ENCODE results near the gene TYRO3.
"Not testable (repeated sequence)": the region's sequence is repeated elsewhere in the genome, so short reads cannot be mapped to it uniquely, and the experiment has no call there.

TYRO3 gene

GRCh38 chr15:41577863-41578735 is 19.1 kb downstream of the TYRO3 start:
- no peak overlapping the region for H3K27ac ChIP-seq (ENCODE audit: low read length)
- peaks cover 36% of the 10 kb centered on the region for H3K36me3 ChIP-seq (ENCODE audit: control insufficient read depth, low read depth, low read length)
- H3K4me3 ChIP-seq (ENCODE audit: low read length) = no peak overlapping the region
- no peak overlapping the region for H3K9ac ChIP-seq (ENCODE audit: low read length)
- no peaks in the 10 kb centered on the region for H3K9me3 ChIP-seq (ENCODE audit: control insufficient read depth, low read depth, low read length)
- no peaks in the 10 kb centered on the region for H3K27me3 ChIP-seq (ENCODE audit: control insufficient read depth, insufficient read depth, low read length)
- no peaks in the 10 kb centered on the region for H3K4me1 ChIP-seq (ENCODE audit: control insufficient read depth, low read depth, low read length)

- Histone ChIP-seq H3K36me3 (ENCODE audit: control insufficient read depth, low read depth, low read length) (peaks cover 29% of the 10 kb centered on the region), H3K4me1 (ENCODE audit: control insufficient read depth, low read depth, low read length) (no peaks in the 10 kb centered on the region), H3K9ac (ENCODE audit: low read length) (no peak overlapping the region), H3K9me3 (ENCODE audit: control insufficient read depth, low read depth, low read length) (no peaks in the 10 kb centered on the region), H3K27ac (ENCODE audit: low read length) (no peak overlapping the region), H3K27me3 (ENCODE audit: control insufficient read depth, insufficient read depth, low read length) (no peaks in the 10 kb centered on the region), H3K4me3 (ENCODE audit: low read length) (no peak overlapping the region)
Observed at GRCh38 chr15:41578736-41579383, 19.8 kb downstream of the TYRO3 start.

GRCh38 chr15:41581110-41581509 is 22.1 kb downstream of the TYRO3 start:
- Histone ChIP-seq H3K9ac (ENCODE audit: low read length) (no peak overlapping the region), H3K27me3 (ENCODE audit: control insufficient read depth, insufficient read depth, low read length) (peaks cover 7% of the 10 kb centered on the region), H3K4me1 (ENCODE audit: control insufficient read depth, low read depth, low read length) (peaks cover 2% of the 10 kb centered on the region), H3K4me3 (ENCODE audit: low read length) (no peak overlapping the region), H3K36me3 (ENCODE audit: control insufficient read depth, low read depth, low read length) (peaks cover 13% of the 10 kb centered on the region), H3K9me3 (ENCODE audit: control insufficient read depth, low read depth, low read length) (no peaks in the 10 kb centered on the region), H3K27ac (ENCODE audit: low read length) (no peak overlapping the region)

- Histone ChIP-seq H3K4me3 (ENCODE audit: low read length) (no peak overlapping the region), H3K27me3 (ENCODE audit: control insufficient read depth, insufficient read depth, low read length) (peaks cover 9% of the 10 kb centered on the region), H3K4me1 (ENCODE audit: control insufficient read depth, low read depth, low read length) (peaks cover 2% of the 10 kb centered on the region), H3K27ac (ENCODE audit: low read length) (no peak overlapping the region), H3K36me3 (ENCODE audit: control insufficient read depth, low read depth, low read length) (no peaks in the 10 kb centered on the region), H3K9me3 (ENCODE audit: control insufficient read depth, low read depth, low read length) (no peaks in the 10 kb centered on the region), H3K9ac (ENCODE audit: low read length) (no peak overlapping the region)
Observed at GRCh38 chr15:41583795-41584194, 24.8 kb downstream of the TYRO3 start.

GRCh38 chr15:41584636-41585126 is 25.7 kb downstream of the TYRO3 start:
- no peaks in the 10 kb centered on the region for H3K36me3 ChIP-seq (ENCODE audit: control insufficient read depth, low read depth, low read length)
- H3K4me1 ChIP-seq (ENCODE audit: control insufficient read depth, low read depth, low read length) = peaks cover 2% of the 10 kb centered on the region
- no peaks in the 10 kb centered on the region for H3K9me3 ChIP-seq (ENCODE audit: control insufficient read depth, low read depth, low read length)
- H3K27ac ChIP-seq (ENCODE audit: low read length) = no peak overlapping the region
- H3K9ac ChIP-seq (ENCODE audit: low read length) = peak overlapping the region; percentile 63
- H3K4me3 ChIP-seq (ENCODE audit: low read length) = peak overlapping the region; percentile 59
- peaks cover 9% of the 10 kb centered on the region for H3K27me3 ChIP-seq (ENCODE audit: control insufficient read depth, insufficient read depth, low read length)

- Histone ChIP-seq H3K4me3 (ENCODE audit: low read length) (peak overlapping the region; percentile 59), H3K9me3 (ENCODE audit: control insufficient read depth, low read depth, low read length) (no peaks in the 10 kb centered on the region), H3K4me1 (ENCODE audit: control insufficient read depth, low read depth, low read length) (peaks cover 2% of the 10 kb centered on the region), H3K27me3 (ENCODE audit: control insufficient read depth, insufficient read depth, low read length) (peaks cover 9% of the 10 kb centered on the region), H3K36me3 (ENCODE audit: control insufficient read depth, low read depth, low read length) (no peaks in the 10 kb centered on the region), H3K27ac (ENCODE audit: low read length) (no peak overlapping the region), H3K9ac (ENCODE audit: low read length) (peak overlapping the region; percentile 63)
Observed at GRCh38 chr15:41585127-41586047, 26.4 kb downstream of the TYRO3 start.

GRCh38 chr15:41586531-41587282 is 27.7 kb downstream of the TYRO3 start:
- not testable (repeated sequence) for H3K27me3 ChIP-seq (ENCODE audit: control insufficient read depth, insufficient read depth, low read length); H3K27ac ChIP-seq (ENCODE audit: low read length); H3K9me3 ChIP-seq (ENCODE audit: control insufficient read depth, low read depth, low read length); H3K9ac ChIP-seq (ENCODE audit: low read length); H3K4me3 ChIP-seq (ENCODE audit: low read length); H3K4me1 ChIP-seq (ENCODE audit: control insufficient read depth, low read depth, low read length); H3K36me3 ChIP-seq (ENCODE audit: control insufficient read depth, low read depth, low read length)

GRCh38 chr15:41589018-41589417 is 30.0 kb downstream of the TYRO3 start:
- not testable (repeated sequence) for H3K36me3 ChIP-seq (ENCODE audit: control insufficient read depth, low read depth, low read length); H3K27ac ChIP-seq (ENCODE audit: low read length); H3K4me1 ChIP-seq (ENCODE audit: control insufficient read depth, low read depth, low read length)

GRCh38 chr15:41589571-41589970 is 30.6 kb downstream of the TYRO3 start:
- not testable (repeated sequence) for H3K9me3 ChIP-seq (ENCODE audit: control insufficient read depth, low read depth, low read length); H3K27me3 ChIP-seq (ENCODE audit: control insufficient read depth, insufficient read depth, low read length); H3K4me1 ChIP-seq (ENCODE audit: control insufficient read depth, low read depth, low read length); H3K9ac ChIP-seq (ENCODE audit: low read length); H3K27ac ChIP-seq (ENCODE audit: low read length); H3K36me3 ChIP-seq (ENCODE audit: control insufficient read depth, low read depth, low read length); H3K4me3 ChIP-seq (ENCODE audit: low read length)

More at GRCh38 chr15:41589018-41589417, 30.0 kb downstream of the TYRO3 start:
- not testable (repeated sequence) for H3K4me3 ChIP-seq (ENCODE audit: low read length); H3K27me3 ChIP-seq (ENCODE audit: control insufficient read depth, insufficient read depth, low read length); H3K9ac ChIP-seq (ENCODE audit: low read length); H3K9me3 ChIP-seq (ENCODE audit: control insufficient read depth, low read depth, low read length)

- H3K9me3 ChIP-seq (ENCODE audit: control insufficient read depth, low read depth, low read length); H3K27me3 ChIP-seq (ENCODE audit: control insufficient read depth, insufficient read depth, low read length); H3K9ac ChIP-seq (ENCODE audit: low read length); H3K36me3 ChIP-seq (ENCODE audit: control insufficient read depth, low read depth, low read length); H3K27ac ChIP-seq (ENCODE audit: low read length); H3K4me1 ChIP-seq (ENCODE audit: control insufficient read depth, low read depth, low read length); H3K4me3 ChIP-seq (ENCODE audit: low read length): not testable (repeated sequence)
Observed at GRCh38 chr15:41591217-41591616, 32.2 kb downstream of the TYRO3 start.

GRCh38 chr15:41592718-41593117 is 33.7 kb downstream of the TYRO3 start:
- not testable (repeated sequence) for H3K4me3 ChIP-seq (ENCODE audit: low read length); H3K4me1 ChIP-seq (ENCODE audit: control insufficient read depth, low read depth, low read length); H3K9me3 ChIP-seq (ENCODE audit: control insufficient read depth, low read depth, low read length); H3K27ac ChIP-seq (ENCODE audit: low read length); H3K36me3 ChIP-seq (ENCODE audit: control insufficient read depth, low read depth, low read length); H3K9ac ChIP-seq (ENCODE audit: low read length); H3K27me3 ChIP-seq (ENCODE audit: control insufficient read depth, insufficient read depth, low read length)
